GM21619 (cell line): ENCODE measurements around the gene NOL4L.
"Not testable (repeated sequence)": the region's sequence is repeated elsewhere in the genome, so short reads cannot be mapped to it uniquely, and the experiment has no call there.

Experiments used
- ATAC-seq: cut with Tn5 transposase; IDR thresholded peaks from one replicate; pipeline ENCODE4 v1.9.1; 2021; ENCODE audit not compliant: unreplicated experiment

The NOL4L gene

DNA sequence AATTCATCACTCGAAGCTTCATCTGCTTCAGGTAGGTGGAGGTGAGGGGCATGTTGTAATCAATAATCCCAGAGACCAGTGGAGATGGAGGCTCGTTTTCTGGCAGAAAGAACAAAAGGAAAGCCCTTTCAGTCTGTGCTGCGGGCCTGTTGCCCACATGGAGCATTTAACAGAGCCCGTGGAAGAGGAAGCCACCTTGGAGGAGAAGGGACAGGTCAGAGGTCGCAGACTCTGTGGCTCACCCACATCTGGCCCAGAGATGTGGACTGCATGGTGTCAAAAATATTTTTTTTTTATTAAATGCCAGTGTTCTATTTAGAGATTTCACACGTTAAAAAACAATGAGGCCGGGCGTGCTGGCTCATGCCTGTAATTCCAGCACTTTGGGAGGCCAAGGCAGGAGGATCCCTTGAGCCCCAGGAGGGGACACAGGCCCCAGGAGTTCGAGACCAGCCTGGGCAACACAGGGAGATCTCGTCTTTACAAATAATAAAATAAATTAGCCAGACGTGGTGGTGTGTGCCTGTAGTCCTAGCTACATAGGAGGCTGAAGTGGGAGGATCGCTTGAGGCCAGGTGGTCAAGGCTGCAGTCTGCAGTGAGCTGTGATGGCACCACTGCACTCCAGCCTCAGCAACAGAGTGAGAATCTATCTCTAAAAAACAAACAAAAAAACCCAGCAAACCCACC lies 73.6 kb downstream of the NOL4L start:
- ATAC-seq: no peak

DNA sequence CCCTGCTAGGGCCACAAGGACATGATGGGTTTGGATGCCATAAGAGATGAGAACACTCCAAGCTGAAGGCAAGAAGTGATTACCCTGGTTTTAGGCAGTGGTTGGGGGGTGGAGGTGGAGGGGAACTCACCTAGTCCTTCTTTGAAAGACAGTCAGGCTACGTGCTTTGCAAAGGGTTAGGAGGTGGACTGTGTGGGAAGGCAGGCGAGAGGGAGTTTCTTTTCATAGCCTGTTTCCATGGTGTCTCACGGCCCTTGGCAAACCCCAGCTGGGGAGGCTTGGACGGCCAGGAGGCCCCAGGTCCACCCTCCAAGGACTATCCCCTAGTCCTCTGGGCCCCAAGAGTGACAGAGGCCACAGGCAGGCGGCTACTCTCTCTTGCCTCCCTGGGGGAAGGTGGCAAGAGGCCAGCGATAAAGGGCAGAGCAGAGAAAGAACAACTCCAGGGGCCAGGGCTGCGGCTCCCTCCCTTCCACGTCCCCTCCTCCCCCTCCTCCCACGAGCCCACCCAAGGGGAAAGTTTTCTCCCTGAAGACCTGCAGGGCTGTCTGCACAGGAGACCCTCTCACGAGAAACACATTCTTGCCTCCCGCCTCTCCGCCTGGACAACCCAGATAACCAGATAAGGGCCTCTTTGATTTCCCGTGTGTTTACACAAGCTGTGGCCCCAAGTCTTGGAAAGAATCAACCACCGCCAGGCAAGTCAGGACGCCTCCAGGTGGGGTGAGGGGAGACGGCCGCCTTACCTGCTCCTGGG lies 74.4 kb downstream of the NOL4L start:
- no peak for ATAC-seq

DNA sequence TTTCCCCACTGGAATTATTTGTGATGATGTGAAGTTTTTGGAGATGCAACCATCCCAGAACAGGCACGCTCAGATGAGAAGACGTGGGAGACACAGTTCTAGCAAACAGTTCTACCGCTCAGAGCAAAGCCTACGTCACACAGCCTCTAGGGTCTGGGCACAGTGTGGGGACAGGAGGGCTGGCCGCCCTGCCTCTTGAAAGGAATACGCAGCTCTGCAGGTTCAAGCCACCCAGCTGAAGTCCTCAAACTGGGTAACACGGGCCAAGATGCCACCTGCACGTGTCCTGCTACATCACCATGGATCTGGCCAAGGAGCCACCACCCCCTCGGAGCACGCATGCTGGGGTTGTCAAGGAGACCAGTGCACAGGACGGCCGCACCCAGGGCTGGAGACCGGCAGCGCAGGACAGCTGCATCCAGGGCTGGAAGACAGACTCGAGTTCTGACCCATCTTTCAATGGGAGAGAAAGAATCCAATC lies 75.0 kb downstream of the NOL4L start:
- ATAC-seq: no peak

DNA sequence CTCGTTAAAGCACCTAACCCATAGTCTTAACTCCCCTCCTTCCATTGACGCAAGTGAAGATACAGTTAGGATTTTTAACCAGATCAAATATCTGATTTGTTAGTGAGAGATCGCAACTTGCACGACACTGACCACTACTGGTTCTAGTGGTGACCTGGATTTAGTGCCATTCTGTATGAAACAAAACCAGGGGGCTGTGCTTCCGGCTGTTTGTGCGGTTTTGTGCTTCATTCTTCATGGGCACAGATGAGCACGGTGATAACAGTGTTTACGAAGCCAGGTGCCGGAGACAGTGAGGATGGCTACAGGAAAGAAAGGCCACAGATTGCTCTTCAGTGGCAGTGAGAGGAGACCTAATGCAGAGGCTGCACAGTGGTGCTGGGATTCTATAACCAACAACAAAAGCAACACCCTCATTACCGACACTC lies 75.5 kb downstream of the NOL4L start:
- no peak for ATAC-seq

DNA sequence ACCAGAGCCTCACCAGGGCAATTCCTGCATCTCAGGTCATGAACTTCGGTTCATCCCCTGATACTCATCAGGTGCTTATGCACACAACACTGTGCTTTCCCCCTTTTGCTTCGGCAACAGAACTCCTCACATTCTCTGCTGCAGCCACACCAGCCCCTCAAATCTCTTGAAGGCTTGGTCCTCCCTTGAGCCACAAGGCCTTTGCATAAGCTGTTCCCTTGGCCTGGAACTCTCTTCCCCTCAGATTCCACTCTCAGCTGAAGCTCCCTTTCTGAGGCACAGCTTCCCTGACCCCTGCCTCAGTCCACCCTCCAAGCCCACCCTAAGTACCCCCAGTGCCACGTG lies 76.4 kb downstream of the NOL4L start:
- ATAC-seq: no peak

DNA sequence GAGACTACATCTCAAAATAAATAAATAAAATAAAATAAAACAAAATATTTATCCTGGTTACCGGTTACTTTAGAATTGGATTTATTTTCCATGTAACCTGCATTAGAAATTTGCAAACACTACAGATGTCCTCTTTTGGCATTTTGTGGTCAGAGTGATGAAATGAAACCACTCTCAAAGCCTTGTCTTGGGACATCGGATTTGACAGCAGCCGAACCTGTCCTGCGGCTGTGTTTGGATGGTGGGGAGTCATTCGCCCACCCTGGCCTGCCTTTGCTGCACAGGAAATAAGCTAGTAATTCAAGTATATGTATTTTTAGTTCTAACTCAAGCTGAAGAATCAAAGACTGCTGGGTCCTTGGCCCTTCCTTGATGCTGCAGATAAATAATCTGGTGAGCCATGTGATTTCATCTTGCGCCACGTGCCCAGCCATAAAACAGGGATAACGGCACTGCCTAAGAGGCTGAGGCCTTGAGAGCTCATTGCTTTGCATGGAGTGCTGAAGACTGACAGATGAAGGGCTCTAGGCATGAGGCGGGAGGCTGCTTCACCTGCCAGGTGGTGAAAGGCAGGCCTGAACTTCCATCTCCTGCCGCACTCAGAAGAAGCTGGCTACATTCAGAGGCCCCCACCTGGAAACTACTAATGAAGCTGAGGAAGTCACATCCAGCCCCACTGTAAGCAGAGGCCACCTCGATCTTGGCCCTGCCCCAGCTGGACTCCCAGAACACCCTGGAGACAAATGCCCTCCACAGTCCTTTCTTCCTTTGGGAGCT lies 76.9 kb downstream of the NOL4L start:
- no peak for ATAC-seq

DNA sequence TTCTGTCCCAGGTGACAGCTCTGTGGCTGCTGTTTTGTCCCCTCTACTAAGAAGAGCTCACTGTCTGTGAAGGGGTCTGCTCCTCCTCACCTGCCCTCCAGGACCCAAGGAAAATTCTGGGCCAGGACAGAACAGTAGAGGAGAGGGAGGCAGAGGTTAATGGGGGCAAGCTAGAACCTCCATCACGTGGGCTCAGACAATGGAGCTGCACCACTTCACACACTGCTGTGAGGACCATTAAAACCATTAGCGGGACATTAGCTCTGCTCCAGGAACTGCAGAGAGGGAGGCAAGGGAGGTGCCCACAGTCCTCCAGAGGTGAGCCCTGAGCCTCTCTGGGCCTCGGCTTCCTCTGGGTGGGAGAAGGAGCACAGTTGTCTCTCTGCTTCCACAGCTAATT lies 78.4 kb downstream of the NOL4L start:
- no peak for ATAC-seq

DNA sequence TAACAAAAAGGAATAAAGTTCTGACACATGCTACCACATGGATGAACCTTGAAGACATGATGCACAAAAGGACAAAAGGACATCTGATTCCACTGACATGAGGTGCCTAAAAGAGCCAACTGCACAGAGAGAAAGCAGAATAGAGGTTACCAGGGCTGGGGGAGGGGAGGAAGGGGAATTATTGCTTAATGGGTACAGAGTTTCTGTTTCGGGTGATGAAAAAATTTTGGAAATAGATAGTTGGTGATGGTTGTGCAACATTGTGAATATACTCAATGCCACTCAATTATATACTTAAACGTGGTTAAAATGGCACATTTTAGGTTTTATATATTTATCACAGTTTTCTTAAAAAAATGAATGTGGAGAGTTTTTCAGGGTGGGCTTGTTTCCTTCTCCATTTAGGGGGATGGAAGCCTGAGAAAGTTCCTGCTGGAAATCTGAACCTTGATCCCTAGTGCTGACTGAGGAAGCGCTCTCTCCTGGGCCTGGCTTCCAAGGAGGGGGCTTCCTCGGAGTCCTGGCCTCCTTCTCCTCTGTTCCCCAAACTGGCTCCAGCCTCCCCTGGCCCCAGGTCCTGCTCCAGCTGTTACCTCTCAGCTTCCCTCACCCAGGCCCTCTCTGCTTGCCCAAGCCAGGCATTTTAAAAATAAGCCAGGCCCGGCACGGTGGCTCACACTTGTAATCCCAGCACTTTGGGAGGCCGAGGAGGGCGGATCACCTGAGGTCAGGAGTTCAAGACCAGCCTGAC lies 79.2 kb downstream of the NOL4L start:
- no peak for ATAC-seq

DNA sequence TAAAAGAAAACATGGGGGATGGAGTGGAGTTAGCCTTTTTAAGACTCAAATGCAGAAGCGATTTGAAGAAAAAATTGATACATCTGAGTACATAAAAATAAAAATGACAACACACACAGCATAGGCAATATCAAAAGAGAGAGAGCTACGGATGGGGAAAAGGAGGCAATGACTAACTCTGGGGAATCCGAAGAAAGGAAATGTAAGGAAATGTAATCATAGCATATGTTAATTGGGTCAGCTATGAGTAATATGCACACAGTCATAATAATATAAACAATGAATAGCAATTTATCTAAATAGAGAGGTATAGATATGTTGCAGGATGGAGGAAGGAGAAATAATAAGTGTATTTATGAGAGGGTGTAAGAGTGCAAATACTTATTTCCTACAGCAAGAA lies 83.4 kb downstream of the NOL4L start:
- ATAC-seq: no peak

DNA sequence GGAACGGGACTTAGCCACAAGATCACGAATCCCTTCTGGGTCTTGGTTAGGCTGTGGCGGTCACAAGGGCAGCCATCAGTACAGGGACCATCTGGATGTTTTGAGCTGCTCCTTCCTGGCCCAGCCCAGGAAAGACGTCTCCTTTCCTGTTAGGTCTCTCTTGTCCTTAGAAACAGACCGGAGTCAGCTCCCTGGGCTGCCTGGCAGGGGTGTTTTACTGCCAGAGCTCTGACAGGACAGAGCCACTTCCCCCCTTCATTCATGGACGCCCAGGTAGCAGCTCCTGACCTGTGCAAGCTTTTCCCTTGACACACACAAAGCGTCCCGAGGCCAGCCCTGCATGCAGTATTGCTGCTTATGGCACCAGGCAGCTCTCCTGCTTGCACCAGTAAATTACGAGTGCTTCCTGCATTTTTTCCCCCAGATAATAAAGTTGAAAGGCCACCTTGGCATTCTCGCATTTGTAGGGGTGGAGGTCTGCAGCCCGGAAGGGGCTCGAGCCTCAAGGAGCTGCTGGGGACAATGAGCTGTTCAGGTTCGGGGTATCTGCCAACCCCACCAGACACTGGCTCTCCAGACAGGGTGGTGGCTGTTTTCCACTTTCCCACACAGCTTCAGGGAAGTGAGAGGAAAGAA lies 87.4 kb downstream of the NOL4L start:
- ATAC-seq: no peak

DNA sequence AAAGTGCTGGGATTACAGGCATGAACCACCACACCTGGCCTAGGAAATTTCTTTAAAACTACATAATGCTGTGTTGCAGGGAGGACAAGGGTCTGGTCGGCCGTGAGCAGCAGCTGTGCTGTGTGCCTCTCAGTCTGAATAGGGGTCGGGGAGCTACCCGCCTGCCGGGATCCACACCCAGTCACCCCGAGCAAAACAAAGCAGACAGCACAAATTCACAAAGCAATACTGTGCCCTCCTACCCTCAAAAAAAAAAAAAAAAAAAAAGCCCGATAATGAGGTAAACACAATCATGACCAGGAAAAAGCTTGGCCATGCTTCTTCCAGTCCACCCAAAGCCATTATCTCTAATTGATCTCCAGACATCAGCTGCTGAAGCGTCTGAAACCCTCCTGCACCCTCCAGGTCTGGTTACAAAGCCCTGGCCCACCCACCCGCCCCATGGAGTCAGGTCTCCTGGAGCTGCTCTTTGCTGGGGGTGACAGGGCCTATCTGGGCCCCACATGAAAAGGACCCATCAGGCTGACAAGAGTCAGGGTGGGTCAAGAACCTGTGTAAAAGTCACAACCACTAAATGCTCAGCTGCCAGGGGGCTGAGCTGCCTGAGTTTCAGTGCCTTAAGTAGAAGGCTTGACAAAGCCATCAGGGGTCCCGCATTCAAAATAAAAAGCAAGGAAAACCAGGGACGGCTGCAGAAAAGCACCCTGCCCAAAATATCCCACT lies 88.2 kb downstream of the NOL4L start:
- ATAC-seq: no peak

DNA sequence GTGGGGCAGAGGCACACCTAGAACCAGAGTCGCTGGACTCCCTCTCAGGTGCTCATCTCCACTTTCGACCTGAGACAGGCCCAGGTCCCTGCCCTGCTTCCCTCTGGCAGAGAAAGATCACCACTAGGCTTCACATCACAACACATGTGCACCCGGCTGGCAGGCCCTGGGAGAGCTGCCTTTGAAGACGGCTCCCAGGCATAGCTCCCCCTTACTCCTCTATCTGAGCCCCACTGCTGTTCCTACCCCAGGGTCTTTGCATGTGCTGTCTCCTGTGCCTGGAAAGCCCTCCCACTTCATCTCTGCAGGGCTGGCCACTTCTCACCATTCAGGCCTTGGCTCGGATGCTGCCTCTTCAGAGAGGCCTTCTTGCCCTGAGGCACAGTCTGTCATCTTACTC lies 89.2 kb downstream of the NOL4L start:
- ATAC-seq: no peak

DNA sequence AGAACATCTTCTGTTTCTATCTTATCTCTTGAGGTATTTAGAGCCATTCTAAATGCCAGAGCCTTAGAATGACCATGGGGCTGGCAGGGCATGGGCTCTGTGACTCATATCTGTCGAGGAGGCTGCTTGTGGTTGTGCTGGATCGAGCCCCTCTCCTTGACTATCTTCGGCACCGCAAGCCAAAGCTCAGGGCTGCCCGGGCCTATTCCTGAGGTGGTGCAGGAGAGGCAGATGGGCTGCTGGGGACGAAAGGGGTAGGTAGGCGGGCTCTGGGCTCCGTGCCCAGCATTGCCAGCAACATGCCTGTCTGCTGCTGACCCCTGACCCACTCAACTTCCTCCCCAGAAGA lies 89.9 kb downstream of the NOL4L start:
- no peak for ATAC-seq

DNA sequence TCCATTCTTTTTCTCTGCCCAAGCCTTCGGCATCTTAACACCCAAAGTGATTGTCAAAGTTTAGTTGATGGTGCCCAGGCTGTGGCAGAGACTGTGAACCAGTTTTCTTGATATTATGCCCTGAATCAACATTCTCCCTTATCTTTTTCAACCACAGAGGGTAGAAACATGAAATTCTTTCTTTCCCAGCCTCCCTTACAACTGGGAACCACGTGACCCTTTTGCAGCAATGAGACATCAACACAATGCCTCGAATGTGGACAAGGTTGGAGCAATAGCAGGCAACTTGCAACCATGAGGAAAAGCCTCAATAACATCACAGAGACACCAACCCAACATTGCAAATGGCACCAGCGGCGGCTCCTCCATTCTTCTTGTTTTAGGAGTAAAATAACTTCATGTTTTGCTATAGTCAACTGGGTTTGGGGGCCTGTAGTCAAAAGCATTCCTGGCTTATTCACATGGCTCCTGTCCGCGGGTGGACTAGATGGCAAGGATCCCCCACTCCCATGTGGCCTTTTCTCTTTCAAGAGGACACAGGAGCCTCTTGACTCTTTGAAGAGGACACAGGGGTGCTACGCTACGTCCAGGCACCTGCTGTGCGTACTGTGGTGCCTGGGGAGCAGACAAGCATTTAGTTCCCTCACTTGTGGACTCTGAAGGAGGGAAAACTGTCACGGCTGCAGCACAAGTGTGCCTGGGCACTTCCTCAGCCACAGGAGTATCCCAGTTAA lies 90.5 kb downstream of the NOL4L start:
- no peak for ATAC-seq

DNA sequence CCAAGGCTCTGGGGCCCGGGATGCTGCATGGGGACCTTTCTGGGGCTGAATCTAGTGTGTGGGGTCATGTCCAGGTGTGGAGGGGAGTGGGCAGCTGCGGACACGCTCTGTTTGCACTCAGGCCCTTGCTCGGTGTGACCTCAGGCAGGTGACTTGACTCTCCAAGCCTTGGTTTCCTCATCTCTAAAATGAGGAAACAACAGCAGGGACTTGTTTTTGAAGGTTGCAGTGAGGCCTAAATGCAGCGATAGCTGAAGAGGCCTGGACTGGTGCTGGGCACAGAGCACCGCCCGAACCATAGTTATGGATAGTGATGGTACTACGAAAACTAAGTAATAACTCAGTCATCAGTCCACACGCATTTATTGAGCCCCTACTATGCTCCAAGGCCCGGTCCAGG lies 91.8 kb downstream of the NOL4L start:
- ATAC-seq: no peak

DNA sequence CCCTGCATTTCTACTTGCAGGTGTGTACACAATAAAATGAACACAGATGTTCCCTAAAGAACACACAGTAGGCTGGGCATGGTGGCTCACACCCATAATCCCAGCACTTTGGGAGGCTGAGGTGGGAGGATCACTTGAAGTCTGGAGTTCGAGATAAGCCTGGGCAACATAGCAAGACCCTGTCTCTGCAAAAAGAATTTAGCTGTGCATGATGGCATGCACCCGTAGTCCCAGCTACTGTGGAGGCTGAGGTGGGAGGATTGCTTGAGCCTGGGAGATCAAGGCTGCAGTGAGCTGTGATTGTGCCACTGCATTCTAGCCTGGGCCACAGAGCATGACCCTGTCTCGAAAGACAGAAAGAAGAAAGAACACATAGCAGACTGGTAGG lies 93.4 kb downstream of the NOL4L start:
- not testable (repeated sequence) for ATAC-seq

DNA sequence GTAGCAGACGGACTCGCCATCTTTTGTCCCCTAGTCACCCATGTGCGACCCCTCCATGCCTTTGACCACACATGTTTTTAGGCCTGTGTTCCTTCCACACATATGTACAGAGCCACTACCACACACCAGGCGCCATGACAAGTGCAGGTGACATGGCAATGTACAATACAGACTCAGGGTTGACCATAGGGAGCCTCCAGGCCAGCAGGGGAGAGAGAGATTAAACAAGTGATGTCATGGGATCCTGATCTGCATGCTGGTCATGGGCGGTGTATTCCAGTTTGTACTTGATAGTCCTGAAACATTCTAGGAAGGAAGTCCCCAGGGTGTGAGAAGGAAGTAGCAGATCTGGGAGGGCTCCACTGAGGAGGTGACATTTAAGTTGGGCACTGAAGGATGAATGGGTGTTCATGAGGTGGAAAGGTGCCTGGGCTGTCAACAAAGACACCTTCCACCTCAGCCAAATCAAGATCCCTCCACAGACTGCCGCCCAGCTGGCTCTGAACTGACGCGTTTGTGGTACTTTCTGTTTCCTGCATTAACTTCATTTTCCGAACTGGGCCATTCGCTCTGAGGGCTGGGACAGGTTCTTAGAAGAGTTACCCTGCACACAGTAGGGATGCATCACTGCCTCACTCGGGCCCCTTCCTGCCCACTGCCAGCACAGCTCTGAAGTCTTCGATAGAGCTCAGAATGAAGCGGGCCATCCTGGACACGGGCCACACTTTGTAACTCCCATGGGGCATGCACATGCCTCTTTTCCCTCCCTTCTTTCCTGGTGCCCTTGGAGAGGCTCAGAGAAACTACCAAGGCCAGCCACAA lies 94.0 kb downstream of the NOL4L start:
- no peak for ATAC-seq

DNA sequence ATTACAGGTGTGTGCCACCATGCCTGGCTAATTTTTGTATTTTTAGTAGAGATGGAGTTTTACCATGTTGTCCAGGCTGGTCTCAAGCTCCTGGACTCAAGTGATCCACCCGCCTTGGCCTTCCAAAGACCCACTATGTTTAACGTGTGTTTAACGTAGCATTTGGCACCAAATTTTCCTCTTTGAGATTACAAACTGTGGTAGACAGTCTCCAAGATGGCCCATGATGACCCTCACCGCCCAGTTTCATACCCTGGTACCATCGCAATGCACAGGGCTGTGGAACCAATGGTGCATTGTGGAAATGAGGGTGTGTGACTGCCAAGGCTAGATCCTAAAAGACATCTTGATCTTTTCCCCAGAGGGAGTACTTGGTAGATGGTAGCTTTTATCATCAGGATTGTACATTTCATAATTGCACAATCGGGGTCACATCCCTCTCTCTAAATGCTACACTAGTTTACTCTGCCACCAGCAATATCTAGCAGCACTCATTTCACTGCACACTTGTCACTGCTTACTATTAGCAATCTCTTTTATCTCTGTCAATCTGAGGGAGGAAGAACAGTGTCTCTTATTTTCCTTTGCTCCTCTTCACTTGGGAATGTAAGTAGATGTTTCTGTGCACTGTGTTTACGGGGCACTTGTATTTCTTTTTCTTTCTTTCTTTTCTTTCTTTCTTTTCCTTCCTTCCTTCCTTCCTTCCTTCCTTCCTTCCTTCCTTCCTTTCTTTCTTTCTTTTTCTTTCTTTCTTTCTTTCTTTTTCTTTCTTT lies 96.9 kb downstream of the NOL4L start:
- ATAC-seq: no peak
